ENCODE results near the gene PHF24. TPM values are rescaled to one million over a fixed set of nuclear protein-coding genes. Genes with fewer than 3 reads are reported as not detected.

PHF24 gene
- total RNA-seq, 1 donor from 2014 or later = 0.58 TPM

- DNase-seq (ENCODE audit: low read depth) = no peak
- TF ChIP-seq CTCF (IDR thresholded peaks at IDR 0.05; ENCODE audit: insufficient read depth, low read length, poor library complexity, severe bottlenecking) = no peak
- Histone ChIP-seq H3K4me3 (ENCODE audit: low read depth, low read length) (no peak overlapping the region), H3K36me3 (ENCODE audit: control insufficient read depth, insufficient read depth, low read length) (peaks cover 5% of the 10 kb centered on the region), H3K27me3 (ENCODE audit: control insufficient read depth, insufficient read depth, low read length) (no peaks in the 10 kb centered on the region)
These were observed 38.8 kb downstream of the PHF24 start for GRCh38 chr9:34996905-34997279.

DNA sequence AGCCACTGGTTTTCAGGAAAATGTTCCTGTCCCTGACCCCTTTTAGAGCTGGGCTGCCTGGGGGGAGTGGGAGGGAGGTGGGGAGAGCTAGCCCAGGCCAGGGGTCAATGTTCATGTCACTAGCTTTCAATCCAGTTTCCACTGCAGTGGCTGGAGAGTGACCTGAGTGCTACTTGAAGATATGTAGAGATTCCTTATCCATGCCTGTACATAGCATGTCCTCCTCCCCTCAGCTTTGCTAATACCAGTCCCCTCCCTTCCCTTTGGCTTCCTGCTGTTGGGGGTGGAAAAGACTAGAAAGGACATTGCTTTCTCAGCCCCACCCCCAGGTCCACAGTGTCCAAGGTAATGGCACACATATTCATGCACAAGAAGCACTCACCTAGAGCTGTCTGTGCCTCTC, 39.3 kb downstream of the PHF24 start:
- no peak overlapping the region for H3K4me3 ChIP-seq (ENCODE audit: low read depth, low read length)
- TF ChIP-seq CTCF (IDR thresholded peaks at IDR 0.05; ENCODE audit: insufficient read depth, low read length, poor library complexity, severe bottlenecking) = no peak

GRCh38 chr9:34998266-34998665, 40.2 kb downstream of the PHF24 start:
- TF ChIP-seq CTCF (IDR thresholded peaks at IDR 0.05; ENCODE audit: insufficient read depth, low read length, poor library complexity, severe bottlenecking) = no peak
- Histone ChIP-seq H3K4me3 (ENCODE audit: low read depth, low read length) (no peak overlapping the region), H3K36me3 (ENCODE audit: control insufficient read depth, insufficient read depth, low read length) (peaks cover 5% of the 10 kb centered on the region), H3K27me3 (ENCODE audit: control insufficient read depth, insufficient read depth, low read length) (no peaks in the 10 kb centered on the region)
- DNase-seq (ENCODE audit: low read depth) = no peak

More for the DNA sequence above, 39.3 kb downstream of the PHF24 start:
- Histone ChIP-seq H3K36me3 (ENCODE audit: control insufficient read depth, insufficient read depth, low read length) (peaks cover 5% of the 10 kb centered on the region), H3K27me3 (ENCODE audit: control insufficient read depth, insufficient read depth, low read length) (no peaks in the 10 kb centered on the region)
- no peak for DNase-seq (ENCODE audit: low read depth)

DNA sequence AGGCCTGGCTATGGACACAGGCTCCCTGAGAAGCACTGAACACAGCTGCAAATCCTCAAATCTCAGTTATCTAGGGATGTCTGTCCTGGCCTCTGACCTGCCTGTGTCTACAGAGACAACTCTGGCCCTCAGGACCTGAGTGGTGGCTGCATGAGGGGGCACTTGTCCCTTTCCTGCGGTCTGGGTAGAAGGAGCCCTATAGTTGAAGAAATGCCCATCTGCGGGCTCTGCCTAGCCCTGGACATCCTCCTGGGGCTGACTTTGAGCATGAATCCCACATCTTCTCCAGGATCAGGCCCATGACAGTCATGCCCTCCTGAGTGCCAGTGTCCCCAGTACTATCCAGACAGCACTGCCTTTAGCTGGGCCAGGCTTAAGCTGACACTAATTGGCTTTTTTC, 41.5 kb downstream of the PHF24 start:
- Histone ChIP-seq H3K4me3 (ENCODE audit: low read depth, low read length) (no peak overlapping the region), H3K36me3 (ENCODE audit: control insufficient read depth, insufficient read depth, low read length) (peaks cover 5% of the 10 kb centered on the region), H3K27me3 (ENCODE audit: control insufficient read depth, insufficient read depth, low read length) (no peaks in the 10 kb centered on the region)
- TF ChIP-seq CTCF (IDR thresholded peaks at IDR 0.05; ENCODE audit: insufficient read depth, low read length, poor library complexity, severe bottlenecking) = no peak
- no peak for DNase-seq (ENCODE audit: low read depth)

- no peak for TF ChIP-seq CTCF (IDR thresholded peaks at IDR 0.05; ENCODE audit: insufficient read depth, low read length, poor library complexity, severe bottlenecking)
- no peak for DNase-seq (ENCODE audit: low read depth)
- H3K4me3 ChIP-seq (ENCODE audit: low read depth, low read length) = no peak overlapping the region
- no peaks in the 10 kb centered on the region for H3K27me3 ChIP-seq (ENCODE audit: control insufficient read depth, insufficient read depth, low read length)
- peaks cover 5% of the 10 kb centered on the region for H3K36me3 ChIP-seq (ENCODE audit: control insufficient read depth, insufficient read depth, low read length)
These were observed 42.6 kb downstream of the PHF24 start for GRCh38 chr9:35000535-35001284.

DNA sequence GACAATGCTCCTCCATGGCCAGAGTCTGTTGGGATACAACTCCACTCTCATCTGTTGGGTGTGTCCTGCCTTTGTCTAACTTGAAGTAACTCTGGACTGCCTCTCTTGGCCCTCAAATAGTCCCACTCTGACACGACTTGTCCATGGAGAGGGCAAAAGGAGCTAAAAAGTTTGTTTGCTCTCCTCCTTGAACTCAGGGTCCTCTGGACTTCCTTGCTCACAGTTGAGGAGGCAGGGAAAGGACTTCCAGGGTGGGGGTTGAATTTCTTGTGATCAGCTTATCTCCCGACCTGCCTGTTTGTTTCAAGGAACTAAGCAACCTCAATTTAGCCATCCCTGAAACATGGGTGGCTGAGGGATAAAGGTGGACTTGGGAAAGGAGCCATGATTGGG, 43.2 kb downstream of the PHF24 start:
- no peak for DNase-seq (ENCODE audit: low read depth)
- Histone ChIP-seq H3K4me3 (ENCODE audit: low read depth, low read length) (no peak overlapping the region), H3K27me3 (ENCODE audit: control insufficient read depth, insufficient read depth, low read length) (no peaks in the 10 kb centered on the region), H3K36me3 (ENCODE audit: control insufficient read depth, insufficient read depth, low read length) (peaks cover 5% of the 10 kb centered on the region)
- no peak for TF ChIP-seq CTCF (IDR thresholded peaks at IDR 0.05; ENCODE audit: insufficient read depth, low read length, poor library complexity, severe bottlenecking)
